ENCODE measurements around the gene RSF1.

DNA sequence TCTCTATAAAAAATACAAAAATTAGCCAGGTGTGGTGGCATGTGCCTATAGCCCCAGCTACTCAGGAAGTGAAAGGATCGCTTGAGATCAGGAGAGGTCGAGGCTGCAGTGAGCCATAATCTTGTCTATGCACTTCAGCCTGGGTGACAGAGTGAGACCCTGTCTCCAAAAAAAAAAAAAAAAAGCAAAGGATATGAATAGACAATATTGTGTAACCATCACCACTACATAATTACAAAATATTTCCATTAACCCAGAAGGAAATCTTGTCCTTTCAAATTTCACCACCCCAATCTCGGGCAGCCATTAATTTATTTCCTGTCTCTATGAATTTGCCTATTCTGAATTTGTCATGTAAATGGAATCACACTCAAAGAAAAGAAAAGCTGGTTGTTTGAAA, 21.2 kb downstream of the RSF1 start:
- TF ChIP-seq YY1 (IDR thresholded peaks at IDR 0.05; ENCODE audit: insufficient read depth, insufficient read length): no peak
- TF ChIP-seq ZNF274 (IDR thresholded peaks at IDR 0.05; ENCODE audit: low read depth, low read length): no peak
- TF ChIP-seq SUZ12 (IDR thresholded peaks at IDR 0.05; ENCODE audit: extremely low read depth, insufficient read depth, insufficient read length): no peak

Data from NT2/D1 (cell line).